IMR-90 (cell line): ENCODE measurements around the gene GOLGA6A.
"Not testable (repeated sequence)": the region's sequence is repeated elsewhere in the genome, so short reads cannot be mapped to it uniquely, and the experiment has no call there.

Experiments
- BHLHE40 ChIP-seq: fragments of 150-350 bp; IDR thresholded peaks from 2 replicates; pipeline ENCODE4 v1.6.1; 2016; ENCODE audit warnings: mild to moderate bottlenecking, low read depth, low read length
- CEBPB ChIP-seq: IDR thresholded peaks from 2 replicates; pipeline ENCODE4 v1.6.1; 2012; ENCODE audit warnings: low read depth, low read length, improper control_type of control experiment
- CHD1 ChIP-seq: IDR thresholded peaks from 2 replicates; pipeline ENCODE4 v1.6.1; 2012; ENCODE audit warnings: low read depth, low read length, improper control_type of control experiment
- FOS ChIP-seq: fragments of 150-350 bp; IDR thresholded peaks from 2 replicates; pipeline ENCODE4 v1.6.1; 2016; ENCODE audit warnings: low read depth, low read length
- MAFK ChIP-seq: IDR thresholded peaks from 2 replicates; pipeline ENCODE4 v1.6.1; 2012; ENCODE audit warnings: low read depth, low read length, improper control_type of control experiment
- MAZ ChIP-seq: IDR thresholded peaks from 2 replicates; pipeline ENCODE4 v1.6.1; 2012; ENCODE audit warnings: low read depth, mild to moderate bottlenecking, low read length, improper control_type of control experiment, moderate library complexity, borderline replicate concordance
- POLR2A ChIP-seq: IDR thresholded peaks from 2 replicates; pipeline ENCODE4 v1.6.1; 2012; ENCODE audit warnings: mild to moderate bottlenecking, low read depth, low read length
- RAD21 ChIP-seq: IDR thresholded peaks from 2 replicates; pipeline ENCODE4 v1.6.1; 2012; ENCODE audit warnings: low read length, improper control_type of control experiment
- RCOR1 ChIP-seq: IDR thresholded peaks from 2 replicates; pipeline ENCODE4 v1.6.1; 2012; ENCODE audit warnings: mild to moderate bottlenecking, low read length, improper control_type of control experiment; ENCODE audit not compliant: insufficient replicate concordance
- SMC3 ChIP-seq: fragments of 150-350 bp; IDR thresholded peaks from 2 replicates; pipeline ENCODE4 v1.6.1; 2016; ENCODE audit warnings: low read depth, mild to moderate bottlenecking, antibody characterized with exemption, low read length, moderate library complexity
- TF ChIP-seq, protein P1 (sequence below): conservative IDR thresholded peaks from 2 replicates; pipeline ENCODE4 v1.5.1; 2012; ENCODE audit warnings: mild to moderate bottlenecking, low read depth, low read length, improper control_type of control experiment
- TF ChIP-seq, protein P2 (sequence below): fragments of 150-350 bp; IDR thresholded peaks from 2 replicates; pipeline ENCODE4 v1.6.1; 2017; ENCODE audit warnings: mild to moderate bottlenecking, antibody characterized with exemption, low read length, low read depth
- TF ChIP-seq, protein P3 (sequence below): fragments of 150-350 bp; IDR thresholded peaks from 2 replicates; pipeline ENCODE4 v1.6.1; 2016; ENCODE audit warnings: low read depth, mild to moderate bottlenecking, low read length, moderate library complexity, borderline replicate concordance

DNA sequence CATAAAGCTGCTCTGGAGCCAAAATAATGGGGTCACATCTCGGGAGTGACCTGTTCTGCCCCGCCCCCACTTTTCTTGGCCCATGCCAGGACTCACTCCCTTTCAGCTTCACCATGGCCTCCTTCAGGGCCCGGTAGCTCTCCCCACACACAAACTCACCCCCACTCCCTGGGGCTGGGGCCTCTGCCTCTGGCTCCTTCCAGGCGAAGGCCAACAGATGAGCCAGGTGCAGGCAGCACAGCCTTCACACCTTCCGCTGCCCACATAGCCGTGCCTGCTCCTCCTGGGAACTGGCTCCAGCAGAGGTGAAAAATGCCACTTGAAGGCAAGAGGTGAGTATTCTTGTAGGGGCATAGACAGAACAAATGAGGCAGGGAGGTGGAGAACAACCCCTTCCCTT is 10.7 kb downstream of the GOLGA6A start:
- TF ChIP-seq FOS, CEBPB, POLR2A, SMC3, RAD21, BHLHE40, MAZ, RCOR1, MAFK, CHD1: not testable (repeated sequence)
- TF ChIP-seq, protein P1, sequence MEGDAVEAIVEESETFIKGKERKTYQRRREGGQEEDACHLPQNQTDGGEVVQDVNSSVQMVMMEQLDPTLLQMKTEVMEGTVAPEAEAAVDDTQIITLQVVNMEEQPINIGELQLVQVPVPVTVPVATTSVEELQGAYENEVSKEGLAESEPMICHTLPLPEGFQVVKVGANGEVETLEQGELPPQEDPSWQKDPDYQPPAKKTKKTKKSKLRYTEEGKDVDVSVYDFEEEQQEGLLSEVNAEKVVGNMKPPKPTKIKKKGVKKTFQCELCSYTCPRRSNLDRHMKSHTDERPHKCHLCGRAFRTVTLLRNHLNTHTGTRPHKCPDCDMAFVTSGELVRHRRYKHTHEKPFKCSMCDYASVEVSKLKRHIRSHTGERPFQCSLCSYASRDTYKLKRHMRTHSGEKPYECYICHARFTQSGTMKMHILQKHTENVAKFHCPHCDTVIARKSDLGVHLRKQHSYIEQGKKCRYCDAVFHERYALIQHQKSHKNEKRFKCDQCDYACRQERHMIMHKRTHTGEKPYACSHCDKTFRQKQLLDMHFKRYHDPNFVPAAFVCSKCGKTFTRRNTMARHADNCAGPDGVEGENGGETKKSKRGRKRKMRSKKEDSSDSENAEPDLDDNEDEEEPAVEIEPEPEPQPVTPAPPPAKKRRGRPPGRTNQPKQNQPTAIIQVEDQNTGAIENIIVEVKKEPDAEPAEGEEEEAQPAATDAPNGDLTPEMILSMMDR = not testable (repeated sequence)
- TF ChIP-seq, protein P2, sequence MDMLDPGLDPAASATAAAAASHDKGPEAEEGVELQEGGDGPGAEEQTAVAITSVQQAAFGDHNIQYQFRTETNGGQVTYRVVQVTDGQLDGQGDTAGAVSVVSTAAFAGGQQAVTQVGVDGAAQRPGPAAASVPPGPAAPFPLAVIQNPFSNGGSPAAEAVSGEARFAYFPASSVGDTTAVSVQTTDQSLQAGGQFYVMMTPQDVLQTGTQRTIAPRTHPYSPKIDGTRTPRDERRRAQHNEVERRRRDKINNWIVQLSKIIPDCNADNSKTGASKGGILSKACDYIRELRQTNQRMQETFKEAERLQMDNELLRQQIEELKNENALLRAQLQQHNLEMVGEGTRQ = not testable (repeated sequence)
- TF ChIP-seq, protein P3, sequence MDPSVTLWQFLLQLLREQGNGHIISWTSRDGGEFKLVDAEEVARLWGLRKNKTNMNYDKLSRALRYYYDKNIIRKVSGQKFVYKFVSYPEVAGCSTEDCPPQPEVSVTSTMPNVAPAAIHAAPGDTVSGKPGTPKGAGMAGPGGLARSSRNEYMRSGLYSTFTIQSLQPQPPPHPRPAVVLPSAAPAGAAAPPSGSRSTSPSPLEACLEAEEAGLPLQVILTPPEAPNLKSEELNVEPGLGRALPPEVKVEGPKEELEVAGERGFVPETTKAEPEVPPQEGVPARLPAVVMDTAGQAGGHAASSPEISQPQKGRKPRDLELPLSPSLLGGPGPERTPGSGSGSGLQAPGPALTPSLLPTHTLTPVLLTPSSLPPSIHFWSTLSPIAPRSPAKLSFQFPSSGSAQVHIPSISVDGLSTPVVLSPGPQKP = not testable (repeated sequence)
